ENCODE measurements around the gene PLEKHA4.
"Not testable (repeated sequence)": the region's sequence is repeated elsewhere in the genome, so short reads cannot be mapped to it uniquely, and the experiment has no call there.

The PLEKHA4 gene

DNA sequence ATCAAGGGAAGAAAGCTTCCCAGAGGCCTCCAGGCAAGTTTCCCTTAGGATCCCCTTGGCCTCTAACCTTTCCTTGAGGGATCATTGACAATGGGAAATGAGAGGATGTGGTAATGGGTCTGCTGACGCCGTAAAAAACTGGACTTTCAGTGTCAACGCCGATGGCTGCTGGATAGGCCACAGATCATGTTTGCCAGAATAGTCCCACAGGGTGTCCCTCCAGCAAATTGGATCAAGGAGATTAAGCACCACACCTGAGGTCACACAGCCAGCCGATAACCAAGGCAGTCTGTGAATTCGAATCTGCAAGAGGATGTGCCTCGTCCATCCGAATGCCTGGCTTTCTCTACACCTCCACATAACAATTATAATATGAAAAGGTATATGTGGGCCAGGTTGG is 75.1 kb downstream of the PLEKHA4 start:
- in situ Hi-C loops (cut with HindIII; ENCODE audit: low sequenced_read_pairs), result loop anchor here (10.0 kb wide), 2 partner anchors 52 to 118 kb away; partner anchors contain the start of gene NTN5
- TF ChIP-seq, protein P1, sequence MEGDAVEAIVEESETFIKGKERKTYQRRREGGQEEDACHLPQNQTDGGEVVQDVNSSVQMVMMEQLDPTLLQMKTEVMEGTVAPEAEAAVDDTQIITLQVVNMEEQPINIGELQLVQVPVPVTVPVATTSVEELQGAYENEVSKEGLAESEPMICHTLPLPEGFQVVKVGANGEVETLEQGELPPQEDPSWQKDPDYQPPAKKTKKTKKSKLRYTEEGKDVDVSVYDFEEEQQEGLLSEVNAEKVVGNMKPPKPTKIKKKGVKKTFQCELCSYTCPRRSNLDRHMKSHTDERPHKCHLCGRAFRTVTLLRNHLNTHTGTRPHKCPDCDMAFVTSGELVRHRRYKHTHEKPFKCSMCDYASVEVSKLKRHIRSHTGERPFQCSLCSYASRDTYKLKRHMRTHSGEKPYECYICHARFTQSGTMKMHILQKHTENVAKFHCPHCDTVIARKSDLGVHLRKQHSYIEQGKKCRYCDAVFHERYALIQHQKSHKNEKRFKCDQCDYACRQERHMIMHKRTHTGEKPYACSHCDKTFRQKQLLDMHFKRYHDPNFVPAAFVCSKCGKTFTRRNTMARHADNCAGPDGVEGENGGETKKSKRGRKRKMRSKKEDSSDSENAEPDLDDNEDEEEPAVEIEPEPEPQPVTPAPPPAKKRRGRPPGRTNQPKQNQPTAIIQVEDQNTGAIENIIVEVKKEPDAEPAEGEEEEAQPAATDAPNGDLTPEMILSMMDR (IDR thresholded peaks at IDR 0.05; ENCODE audit: low read depth, low read length, missing control alignments), result no peak
- H3K4me3 ChIP-seq (ENCODE audit: low read depth, low read length), result no peak overlapping the region
- DNase-seq (ENCODE audit: low read depth), result no peak

DNA sequence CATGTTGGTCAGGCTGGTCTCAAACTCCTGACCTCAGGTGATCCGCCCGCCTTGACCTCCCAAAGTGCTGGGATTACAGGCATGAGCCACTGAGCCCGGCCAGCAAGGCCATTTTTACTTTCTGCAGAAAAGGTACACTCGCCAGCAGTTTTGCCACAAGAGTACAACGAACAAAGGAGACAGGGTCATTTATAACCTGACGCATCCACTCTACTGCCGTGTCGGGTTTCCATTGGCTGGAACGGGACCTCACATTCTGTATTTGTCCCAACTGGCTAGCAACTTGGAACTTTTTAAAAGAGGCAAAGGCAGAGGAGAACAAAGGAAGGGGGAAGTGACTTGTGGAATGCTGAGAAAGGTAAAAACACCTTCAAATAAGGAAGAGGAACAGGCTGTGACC is 81.1 kb downstream of the PLEKHA4 start:
- H3K4me3 ChIP-seq (ENCODE audit: low read depth, low read length); in situ Hi-C loops (cut with HindIII; ENCODE audit: low sequenced_read_pairs); DNase-seq (ENCODE audit: low read depth): not testable (repeated sequence)

Measured in astrocyte of the cerebellum (primary cell).